GM12864 (cell line): ENCODE measurements around the gene SYNGAP1.

Experiments used
- DNase-seq: peaks from one replicate; pipeline ENCODE4 v3.0.0-alpha.2; 2011; ENCODE audit warnings: low read depth
- H3K4me3 ChIP-seq: 2 replicates; pipeline ENCODE4 v1.5.1; 2011; ENCODE audit warnings: mild to moderate bottlenecking, low read depth, low read length, control low read depth
- CTCF ChIP-seq: IDR thresholded peaks from 2 replicates; pipeline ENCODE4 v1.5.1; 2011; ENCODE audit warnings: low read depth, mild to moderate bottlenecking, moderate library complexity, low read length, control low read depth, inconsistent platforms; ENCODE audit errors: missing control alignments

Gene SYNGAP1

GRCh38 chr6:33418690-33419291, 1.1 kb upstream of the SYNGAP1 start:
- peak overlapping the region; percentile 52 for H3K4me3 ChIP-seq
- no peak for TF ChIP-seq CTCF
- no peak for DNase-seq

- TF ChIP-seq CTCF, result no peak
- no peak overlapping the region for H3K4me3 ChIP-seq
- no peak for DNase-seq
Measured at GRCh38 chr6:33420491-33421343, 852 bp downstream of the SYNGAP1 start.

GRCh38 chr6:33421344-33421643, 1.4 kb downstream of the SYNGAP1 start:
- no peak overlapping the region for H3K4me3 ChIP-seq
- TF ChIP-seq CTCF, result no peak
- DNase-seq, result no peak

- no peak for DNase-seq
- no peak overlapping the region for H3K4me3 ChIP-seq
- no peak for TF ChIP-seq CTCF
Measured at GRCh38 chr6:33423777-33424176, 3.9 kb downstream of the SYNGAP1 start.

GRCh38 chr6:33424855-33425667, 5.2 kb downstream of the SYNGAP1 start:
- peak overlapping the region; percentile 50 for H3K4me3 ChIP-seq
- no peak for DNase-seq
- no peak for TF ChIP-seq CTCF

- peak; percentile 63 for TF ChIP-seq CTCF
- peak overlapping the region; percentile 50 for H3K4me3 ChIP-seq
- DNase-seq, result peak; percentile 39
Measured at GRCh38 chr6:33425668-33426577, 6.1 kb downstream of the SYNGAP1 start.
